Transverse colon (tissue), 4 donors: ENCODE results near the gene CMTM7. TPM values are rescaled to one million over a fixed set of nuclear protein-coding genes. Genes with fewer than 3 reads are reported as not detected.
A peak's percentile ranks its signal among the peaks of the same experiment; 100 is the strongest.

Source experiments
- DNase-seq: peaks from one replicate; pipeline ENCODE4 v3.0.0-alpha.2; 2019
- H3K27ac ChIP-seq, 4 donors: fragments of 200-600 bp; sonication (generic); 2 replicates each; pipeline ENCODE4 v1.5.1; 2016 to 2018; ENCODE audit warnings: inconsistent platforms in 4 of 4
- H3K27me3 ChIP-seq: fragments of 200-600 bp; sonication (generic); 2 replicates; pipeline ENCODE4 v1.5.1; 2017; ENCODE audit warnings: inconsistent platforms
- H3K36me3 ChIP-seq, 4 donors: fragments of 200-600 bp; sonication (generic); 2 replicates each; pipeline ENCODE4 v1.5.1; 2017 to 2019; ENCODE audit warnings: inconsistent platforms in 4 of 4
- H3K4me1 ChIP-seq, 4 donors: fragments of 200-600 bp; sonication (generic); 2 replicates each; pipeline ENCODE4 v1.5.1; 2017 to 2020; ENCODE audit warnings: inconsistent platforms in 4 of 4
- H3K4me3 ChIP-seq, 4 donors: fragments of 200-600 bp; sonication (generic); 1 replicate in 1 of 4; 2 replicates in 3 of 4; pipeline versions ENCODE4 v1.5.1 to v1.6.1; 2017 to 2019; ENCODE audit warnings: inconsistent platforms in 4 of 4
- H3K9me3 ChIP-seq, 2 donors: fragments of 200-600 bp; sonication (generic); 2 replicates each; pipeline ENCODE4 v1.5.1; 2017 to 2019; ENCODE audit warnings: inconsistent platforms in 2 of 2
- CTCF ChIP-seq, 5 experiments: fragments of 200-600 bp in 3 of 5; fragments of 450-650 bp in 2 of 5; sonication (generic) in 3 of 5; IDR thresholded peaks; 1 replicate in 2 of 5; 2 replicates in 3 of 5; pipeline ENCODE4 v1.5.1; 2016 to 2017; ENCODE audit warnings: antibody characterized with exemption in 5 of 5, inconsistent platforms in 3 of 5, mild to moderate bottlenecking in 2 of 5, moderate library complexity in 1 of 5
- EP300 ChIP-seq: sonication (generic); formaldehyde crosslinking; IDR thresholded peaks from one replicate; pipeline ENCODE4 v1.6.1; 2017; ENCODE audit warnings: antibody characterized with exemption, low read depth
- POLR2A ChIP-seq: fragments of 450-650 bp; IDR thresholded peaks from one replicate; pipeline ENCODE4 v1.6.1; 2016; ENCODE audit warnings: antibody characterized with exemption, mild to moderate bottlenecking, moderate library complexity
- POLR2AphosphoS5 ChIP-seq, 3 donors: sonication (generic); formaldehyde crosslinking; IDR thresholded peaks; one replicate each; pipeline ENCODE4 v1.6.1; 2016; ENCODE audit warnings: antibody characterized with exemption in 3 of 3
- WGBS, 2 donors: methylation state at CpG; one replicate each; pipeline ENCODE4 v1.1.5; 2018; ENCODE audit warnings: low coverage in 1 of 2; 5-methylcytosine and 5-hydroxymethylcytosine counted together
- in situ Hi-C, 4 donors: fragments of 200-750 bp; cut with MboI; loops; one replicate each; pipeline versions ENCODE4 v1.15.0 to v1.15.1; 2017; ENCODE audit warnings: low sequenced_read_pairs in 3 of 4, low pct_ligation_motif_present in 1 of 4, low pct_unique_long_range_greater_than_20kb in 1 of 4
- intact Hi-C: fragments of 100-400 bp; cut with DNase I; formaldehyde crosslinking; loops from one replicate; pipeline ENCODE4 v1.15.1; 2023; ENCODE audit warnings: low total_unique reads
- total RNA-seq, 4 donors: library from RNA; depleted of rRNA; stranded (reverse); fragments of >200 nt; gene quantifications; one replicate each; pipeline ENCODE4 v1.1.0, GENCODE V29; 2016

The CMTM7 gene
- total RNA-seq, 4 donors from 2014 or later: 3.4 to 16.0 (median 7.1) TPM

- no peak overlapping the region for H3K4me3 ChIP-seq
- H3K27me3 ChIP-seq: no peaks in the 10 kb centered on the region
- H3K9me3 ChIP-seq: no peaks in the 10 kb centered on the region
- 84% methylated on average over 15 of the region's 15 CpGs; no CpG with 5 or more reads in 1 of the 2 donors for WGBS, 2 donors
- H3K4me1 ChIP-seq: peaks cover 0 to 6% (median 2%) of the 10 kb centered on the region in 4 donors
- DNase-seq: no peak
- no peak for TF ChIP-seq EP300
- no peak for TF ChIP-seq POLR2A
- no peak for TF ChIP-seq CTCF (IDR thresholded peaks at IDR 0.05)
- TF ChIP-seq POLR2AphosphoS5 (IDR thresholded peaks at IDR 0.05): no peak
- peak overlapping the region in 2 of 4 donors; percentile 23 to 27 for H3K27ac ChIP-seq
- H3K36me3 ChIP-seq: no peaks in the 10 kb centered on the region
- in situ Hi-C loops: loop anchor here in 3 of 4 donors (25.0 kb wide), 1 partner anchor 269 kb away; no protein-coding TSS in a partner anchor
- intact Hi-C loops: no loop called here
Observed at GRCh38 chr3:32455609-32456428, 64.2 kb downstream of the CMTM7 start.

- Histone ChIP-seq H3K36me3 (no peaks in the 10 kb centered on the region), H3K4me1 (peaks cover 0 to 6% (median 2%) of the 10 kb centered on the region in 4 donors), H3K9me3 (no peaks in the 10 kb centered on the region), H3K27me3 (no peaks in the 10 kb centered on the region), H3K27ac (peak overlapping the region in 2 of 4 donors; percentile 23 to 27), H3K4me3 (no peak overlapping the region)
- TF ChIP-seq EP300: no peak
- TF ChIP-seq CTCF (IDR thresholded peaks at IDR 0.05): no peak
- TF ChIP-seq POLR2AphosphoS5 (IDR thresholded peaks at IDR 0.05): no peak
- no peak for TF ChIP-seq POLR2A
- WGBS, 2 donors: 89% methylated on average over 11 of the region's 11 CpGs; no CpG with 5 or more reads in 1 of the 2 donors
- intact Hi-C loops (no loop called here), in situ Hi-C loops (loop anchor here in 3 of 4 donors (25.0 kb wide), 1 partner anchor 269 kb away; no protein-coding TSS in a partner anchor)
- DNase-seq: no peak
Observed at GRCh38 chr3:32456429-32457130, 64.9 kb downstream of the CMTM7 start.

GRCh38 chr3:32457971-32458471 lies 66.4 kb downstream of the CMTM7 start:
- no peak overlapping the region for H3K4me3 ChIP-seq
- 40 to 73% methylated on average over 1 to 8 of the region's 9 CpGs for WGBS, 2 donors
- H3K27me3 ChIP-seq: no peaks in the 10 kb centered on the region
- no peaks in the 10 kb centered on the region for H3K9me3 ChIP-seq
- H3K27ac ChIP-seq: peak overlapping the region; percentile 46 to 72 (median 58)
- no peaks in the 10 kb centered on the region for H3K36me3 ChIP-seq
- in situ Hi-C loops: loop anchor here in 3 of 4 donors (25.0 kb wide), 1 partner anchor 271 kb away; no protein-coding TSS in a partner anchor
- intact Hi-C loops: no loop called here
- no peak for DNase-seq
- peaks cover 0 to 6% (median 2%) of the 10 kb centered on the region in 4 donors for H3K4me1 ChIP-seq
- no peak for TF ChIP-seq POLR2AphosphoS5 (IDR thresholded peaks at IDR 0.05)
- TF ChIP-seq CTCF (IDR thresholded peaks at IDR 0.05): no peak
- TF ChIP-seq EP300: no peak
- TF ChIP-seq POLR2A: no peak

- Histone ChIP-seq H3K9me3 (no peaks in the 10 kb centered on the region), H3K4me1 (peaks cover 0 to 6% (median 2%) of the 10 kb centered on the region in 4 donors), H3K36me3 (no peaks in the 10 kb centered on the region), H3K27ac (peak overlapping the region; percentile 39 to 62 (median 55)), H3K4me3 (no peak overlapping the region), H3K27me3 (no peaks in the 10 kb centered on the region)
- in situ Hi-C loops (loop anchor here in 3 of 4 donors (25.0 kb wide), 1 partner anchor 272 kb away; no protein-coding TSS in a partner anchor), intact Hi-C loops (no loop called here)
- DNase-seq: no peak
- 91 to 100% methylated on average over 1 to 5 of the region's 5 CpGs for WGBS, 2 donors
- no peak for TF ChIP-seq POLR2A
- TF ChIP-seq CTCF (IDR thresholded peaks at IDR 0.05): no peak
- TF ChIP-seq POLR2AphosphoS5 (IDR thresholded peaks at IDR 0.05): no peak
- TF ChIP-seq EP300: no peak
Observed at GRCh38 chr3:32459450-32459849, 67.8 kb downstream of the CMTM7 start.
